Adrenal gland (tissue), 12 donors: ENCODE data around the gene CASQ1. TPM values are rescaled to one million over a fixed set of nuclear protein-coding genes. Genes with fewer than 3 reads are reported as not detected.

ENCODE experiments used
- DNase-seq, 7 donors: peaks; one replicate each; pipeline ENCODE4 v3.0.0-alpha.2; 2019 to 2020
- H3K27ac ChIP-seq, 5 donors: fragments of 200-600 bp; sonication (generic) in 4 of 5; 1 replicate in 3 of 5; 2 replicates in 2 of 5; pipeline versions ENCODE4 v1.5.1 to v1.8.0; 2016 to 2020; ENCODE audit warnings: mild to moderate bottlenecking in 1 of 5
- H3K27me3 ChIP-seq: fragments of 200-600 bp; 2 replicates; pipeline ENCODE4 v1.8.0; 2021
- H3K36me3 ChIP-seq, 2 donors: fragments of 200-600 bp; replicated peaks in 1 of 2; 1 replicate in 1 of 2; 2 replicates in 1 of 2; pipeline versions ENCODE4 v1.5.1 to v1.8.0; 2018 to 2022
- H3K4me1 ChIP-seq, 2 donors: fragments of 200-600 bp; replicated peaks in 1 of 2; 1 replicate in 1 of 2; 2 replicates in 1 of 2; pipeline versions ENCODE4 v1.5.1 to v1.8.0; 2018 to 2021
- H3K4me3 ChIP-seq, 4 donors: fragments of 200-600 bp; sonication (generic) in 3 of 4; one replicate each; pipeline ENCODE4 v1.5.1; 2016 to 2018
- H3K9me3 ChIP-seq, 3 donors: fragments of 200-600 bp; sonication (generic) in 1 of 3; replicated peaks in 1 of 3; 1 replicate in 2 of 3; 2 replicates in 1 of 3; pipeline versions ENCODE4 v1.5.1 to v1.8.0; 2016 to 2021
- CTCF ChIP-seq, 6 experiments: fragments of 450-650 bp in 4 of 6; fragments of 200-600 bp in 2 of 6; sonication (generic) in 1 of 6; IDR thresholded peaks; 1 replicate in 5 of 6; 2 replicates in 1 of 6; pipeline versions ENCODE4 v1.5.1 to v1.8.0; 2016 to 2021; ENCODE audit warnings: antibody characterized with exemption in 6 of 6, mild to moderate bottlenecking in 2 of 6, moderate library complexity in 1 of 6
- POLR2A ChIP-seq, 2 donors: fragments of 450-650 bp; IDR thresholded peaks; one replicate each; pipeline ENCODE4 v1.6.1; 2017; ENCODE audit warnings: antibody characterized with exemption in 2 of 2, mild to moderate bottlenecking in 2 of 2, moderate library complexity in 1 of 2
- WGBS, 4 donors: extraction: QIAGEN DNeasy Blood & Tissue Kit in 2 of 4; methylation state at CpG; one replicate each; pipeline versions ENCODE4 v1.1.5 to v1.1.7; 2013 to 2017; 5-methylcytosine and 5-hydroxymethylcytosine counted together
- intact Hi-C, 2 donors: fragments of 100-400 bp; cut with DNase I; formaldehyde crosslinking; loops; one replicate each; pipeline versions ENCODE4 v1.14.1 to v1.15.0; 2022 to 2023
- polyA plus RNA-seq, 3 donors: library from polyadenylated mRNA; stranded (reverse); fragments of 200-250 nt in 2 of 3; fragments of 350-450 nt in 1 of 3; fragmentation: Illumina TruSeq in 1 of 3; extraction: RNeasy Lipid Tissue Mini Kit (QIAGEN cat#74804) in 1 of 3; gene quantifications; one replicate each; pipeline ENCODE4 v1.2.3, GENCODE V29; 2013 to 2014
- total RNA-seq, 9 donors: library from RNA; depleted of rRNA in 4 of 9; stranded (reverse); fragments of >200 nt in 4 of 9; fragments of 120-200 nt in 1 of 9; fragmentation: NEBNext Ultra II Directional in 1 of 9; extraction: Animal tissue kit (Norgen Biotek cat#: 25700) in 1 of 9; gene quantifications; one replicate each; pipeline versions ENCODE4 v1.1.0 to v1.2.4, GENCODE V29; 2013 to 2023
- donor health status: healthy with polysubstance abuse.
- donor health status: Bipolar disorder and iron deficiency.
- donor health status: DM: yes; HTN: yes; CAD: no.
- donor health status: DM: no; HTN: no; CAD: no.
- donor health status: DM: no; HTN: no; CAD: no.
- donor health status: DM: yes; HTN: yes; CAD: no.

The CASQ1 gene
- total and polyA plus RNA-seq, 12 donors: 0.11 to 1.6 (median 0.17) TPM; not detected in 7

GRCh38 chr1:160171354-160171753 is 19.0 kb upstream of the CASQ1 start:
- H3K4me1 ChIP-seq: no peaks in the 10 kb centered on the region
- TF ChIP-seq POLR2A (IDR thresholded peaks at IDR 0.05): no peak
- TF ChIP-seq CTCF (IDR thresholded peaks at IDR 0.05): no peak
- no peak overlapping the region for H3K27ac ChIP-seq
- no peak overlapping the region for H3K4me3 ChIP-seq
- intact Hi-C loops: no loop called here
- peaks cover 4% of the 10 kb centered on the region for H3K27me3 ChIP-seq
- DNase-seq: no peak
- WGBS, 4 donors: 85 to 93% (median 88%) methylated on average over 4 of the region's 4 CpGs
- no peaks in the 10 kb centered on the region for H3K9me3 ChIP-seq
- H3K36me3 ChIP-seq: no peaks in the 10 kb centered on the region

- intact Hi-C loops: no loop called here
These were observed 18.4 kb upstream of the CASQ1 start for GRCh38 chr1:160171980-160172379.

GRCh38 chr1:160177231-160177630 is 13.1 kb upstream of the CASQ1 start:
- Histone ChIP-seq H3K27me3 (no peaks in the 10 kb centered on the region), H3K36me3 (no peaks in the 10 kb centered on the region), H3K4me3 (no peak overlapping the region), H3K27ac (no peak overlapping the region), H3K9me3 (no peaks in the 10 kb centered on the region), H3K4me1 (no peaks in the 10 kb centered on the region)
- TF ChIP-seq POLR2A (IDR thresholded peaks at IDR 0.05): no peak
- no peak for TF ChIP-seq CTCF (IDR thresholded peaks at IDR 0.05)
- intact Hi-C loops: no loop called here
- 84 to 95% (median 88%) methylated on average over 2 of the region's 2 CpGs for WGBS, 4 donors
- no peak for DNase-seq

More at GRCh38 chr1:160171980-160172379, 18.4 kb upstream of the CASQ1 start:
- WGBS, 4 donors: 66 to 76% (median 67%) methylated on average over 9 of the region's 9 CpGs
- no peak for TF ChIP-seq POLR2A (IDR thresholded peaks at IDR 0.05)
- no peak for TF ChIP-seq CTCF (IDR thresholded peaks at IDR 0.05)
- Histone ChIP-seq H3K4me1 (no peaks in the 10 kb centered on the region), H3K9me3 (no peaks in the 10 kb centered on the region), H3K27ac (no peak overlapping the region), H3K27me3 (peaks cover 4% of the 10 kb centered on the region), H3K4me3 (no peak overlapping the region), H3K36me3 (no peaks in the 10 kb centered on the region)
- DNase-seq: no peak

GRCh38 chr1:160177667-160178066 is 12.7 kb upstream of the CASQ1 start:
- no peaks in the 10 kb centered on the region for H3K27me3 ChIP-seq
- TF ChIP-seq CTCF (IDR thresholded peaks at IDR 0.05) (no peak), POLR2A (IDR thresholded peaks at IDR 0.05) (no peak)
- H3K4me1 ChIP-seq: no peaks in the 10 kb centered on the region

More at GRCh38 chr1:160177667-160178066, 12.7 kb upstream of the CASQ1 start:
- 79 to 100% (median 91%) methylated on average over 1 of the region's 1 CpG for WGBS, 4 donors
- intact Hi-C loops: no loop called here
- Histone ChIP-seq H3K36me3 (no peaks in the 10 kb centered on the region), H3K9me3 (no peaks in the 10 kb centered on the region), H3K27ac (no peak overlapping the region), H3K4me3 (no peak overlapping the region)
- no peak for DNase-seq
